Upper lobe of right lung (tissue), 1 donor: ENCODE data around the gene DTNB. TPM values are rescaled to one million over a fixed set of nuclear protein-coding genes. Genes with fewer than 3 reads are reported as not detected.
"Not testable (repeated sequence)": the region's sequence is repeated elsewhere in the genome, so short reads cannot be mapped to it uniquely, and the experiment has no call there.

Source experiments
- ATAC-seq: fragments of 200-7000 bp; cut with Tn5 transposase; one replicate; pipeline ENCODE4 v1.9.1; 2020; ENCODE audit warnings: mild to moderate bottlenecking, moderate library complexity
- DNase-seq: peaks from one replicate; pipeline ENCODE4 v3.0.0-alpha.2; 2020
- H3K27ac ChIP-seq: fragments of 200-600 bp; one replicate; pipeline ENCODE4 v1.8.0; 2022
- H3K27me3 ChIP-seq: fragments of 200-600 bp; one replicate; pipeline ENCODE4 v1.8.0; 2022; ENCODE audit warnings: mild to moderate bottlenecking
- H3K36me3 ChIP-seq: fragments of 200-600 bp; one replicate; pipeline ENCODE4 v1.8.0; 2022
- H3K4me1 ChIP-seq: fragments of 200-600 bp; one replicate; pipeline ENCODE4 v1.8.0; 2022
- H3K4me3 ChIP-seq: fragments of 200-600 bp; one replicate; pipeline ENCODE4 v1.8.0; 2022; ENCODE audit warnings: mild to moderate bottlenecking
- H3K9me3 ChIP-seq: fragments of 200-600 bp; one replicate; pipeline ENCODE4 v1.8.0; 2022
- CTCF ChIP-seq: fragments of 200-600 bp; IDR thresholded peaks from one replicate; pipeline ENCODE4 v1.8.0; 2022; ENCODE audit warnings: antibody characterized with exemption
- intact Hi-C: fragments of 100-400 bp; cut with DNase I; formaldehyde crosslinking; loops from one replicate; pipeline ENCODE4 v1.11.0; 2022
- total RNA-seq: library from RNA; stranded (reverse); fragmentation: NEBNext Ultra II Directional; extraction: Animal tissue kit (Norgen Biotek cat#: 25700); gene quantifications from one replicate; pipeline ENCODE4 v1.2.1, GENCODE V29; 2021
- donor health status: DM: no; HTN: yes; CAD: no; lungs with severe emphysema.

The DTNB gene
- total RNA-seq, 1 donor from 2014 or later: 18.1 TPM

DNA sequence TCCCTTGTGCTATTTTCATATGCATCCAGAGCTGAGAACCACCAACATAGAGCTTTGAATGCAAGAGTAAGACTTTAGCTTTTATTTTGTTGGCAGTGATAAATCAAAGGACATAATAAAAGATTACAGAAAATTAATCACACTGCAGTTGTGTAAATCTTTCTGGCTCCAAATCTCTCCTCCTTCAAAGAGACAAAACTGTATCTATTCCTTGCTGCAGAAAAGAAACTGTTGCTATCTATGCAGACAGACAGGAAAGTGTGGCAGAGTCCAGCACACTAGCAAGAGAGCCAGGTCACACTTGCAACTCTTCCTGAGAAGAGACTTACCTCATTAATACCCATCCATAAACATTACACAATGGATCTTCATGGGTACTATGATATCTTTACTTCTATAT is 57.5 kb downstream of the DTNB start:
- Histone ChIP-seq H3K27me3 (no peaks in the 10 kb centered on the region), H3K4me3 (no peak overlapping the region), H3K9me3 (no peaks in the 10 kb centered on the region), H3K27ac (no peak overlapping the region), H3K36me3 (no peaks in the 10 kb centered on the region), H3K4me1 (no peaks in the 10 kb centered on the region)
- intact Hi-C loops: no loop called here
- DNase-seq (no peak), ATAC-seq (no peak)
- TF ChIP-seq CTCF: no peak

DNA sequence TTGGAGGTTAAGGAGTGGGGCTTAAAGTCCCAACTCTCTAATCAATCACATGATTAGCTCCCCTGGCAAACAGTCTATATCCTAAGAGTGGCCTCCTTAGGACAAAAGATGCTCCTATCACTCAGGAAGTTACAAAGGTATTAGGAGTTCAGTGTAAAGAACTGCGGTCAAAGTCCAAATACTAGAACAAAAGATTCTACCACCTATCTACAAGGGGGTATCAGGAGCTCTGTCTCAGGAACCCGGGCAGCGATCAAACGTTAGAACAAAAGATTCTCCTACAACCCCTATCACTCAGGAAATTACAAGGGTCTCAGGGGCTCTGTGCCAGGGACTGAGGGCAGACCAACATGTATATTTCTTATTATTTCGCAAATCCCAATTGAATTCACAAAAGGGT is 58.0 kb downstream of the DTNB start:
- Histone ChIP-seq H3K4me1 (no peaks in the 10 kb centered on the region), H3K4me3 (no peak overlapping the region), H3K27me3 (no peaks in the 10 kb centered on the region), H3K9me3 (no peaks in the 10 kb centered on the region), H3K36me3 (no peaks in the 10 kb centered on the region), H3K27ac (no peak overlapping the region)
- no peak for TF ChIP-seq CTCF
- ATAC-seq: no peak
- intact Hi-C loops: no loop called here
- DNase-seq: no peak

GRCh38 chr2:25614711-25615110 is 58.7 kb downstream of the DTNB start:
- H3K4me3 ChIP-seq: no peak overlapping the region
- intact Hi-C loops: no loop called here
- no peaks in the 10 kb centered on the region for H3K4me1 ChIP-seq
- H3K9me3 ChIP-seq: no peaks in the 10 kb centered on the region
- ATAC-seq: no peak
- TF ChIP-seq CTCF: no peak
- H3K36me3 ChIP-seq: no peaks in the 10 kb centered on the region
- no peaks in the 10 kb centered on the region for H3K27me3 ChIP-seq
- no peak overlapping the region for H3K27ac ChIP-seq
- no peak for DNase-seq

DNA sequence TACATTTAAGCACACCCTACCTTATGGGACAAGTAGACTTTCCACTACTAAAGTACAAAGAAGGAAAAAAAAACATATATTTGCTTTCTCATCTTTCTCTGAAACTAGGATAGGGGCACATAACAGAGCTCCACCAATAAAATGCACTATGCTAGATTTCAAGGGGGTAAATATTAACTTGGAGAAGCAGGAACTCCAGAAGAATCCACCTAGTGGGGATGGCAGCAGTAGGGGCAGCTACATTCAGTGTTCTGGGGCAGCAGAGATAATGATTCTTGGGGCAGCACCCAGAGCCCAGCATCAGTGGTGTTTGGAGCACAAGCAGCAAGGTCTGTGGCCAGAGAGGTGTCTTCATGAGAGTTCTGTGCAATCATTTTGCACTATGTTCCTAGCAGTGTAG is 64.7 kb downstream of the DTNB start:
- no peak for TF ChIP-seq CTCF
- Histone ChIP-seq H3K4me3 (no peak overlapping the region), H3K27ac (no peak overlapping the region), H3K27me3 (no peaks in the 10 kb centered on the region), H3K4me1 (no peaks in the 10 kb centered on the region), H3K9me3 (no peaks in the 10 kb centered on the region), H3K36me3 (no peaks in the 10 kb centered on the region)
- DNase-seq (no peak), ATAC-seq (no peak)
- intact Hi-C loops: no loop called here

GRCh38 chr2:25606892-25607291 is 66.5 kb downstream of the DTNB start:
- H3K4me1 ChIP-seq: no peaks in the 10 kb centered on the region
- no peaks in the 10 kb centered on the region for H3K27me3 ChIP-seq
- no peak overlapping the region for H3K4me3 ChIP-seq
- no peak for DNase-seq
- H3K27ac ChIP-seq: no peak overlapping the region
- intact Hi-C loops: no loop called here
- TF ChIP-seq CTCF: peak; percentile 61
- H3K36me3 ChIP-seq: no peaks in the 10 kb centered on the region
- no peaks in the 10 kb centered on the region for H3K9me3 ChIP-seq
- ATAC-seq: peak; percentile 52

DNA sequence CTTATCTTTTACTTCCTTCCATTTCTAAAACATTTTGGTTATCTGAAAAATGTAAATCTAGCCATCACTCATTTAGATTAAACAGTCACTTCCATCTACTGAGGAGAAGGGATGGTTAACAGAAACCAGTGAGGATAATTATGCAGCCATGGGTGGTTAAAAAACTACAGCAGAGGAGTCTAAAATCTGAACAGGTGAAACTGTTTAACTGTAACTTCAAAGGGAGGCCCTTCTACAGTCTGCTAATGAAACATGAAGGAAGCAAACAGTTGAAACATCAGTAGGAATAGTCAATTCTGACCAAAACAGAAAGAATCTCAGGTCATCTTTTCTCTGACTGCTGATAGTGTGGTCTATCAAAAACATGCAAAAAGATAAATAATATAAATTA is 71.0 kb downstream of the DTNB start:
- no peak for ATAC-seq

DNA sequence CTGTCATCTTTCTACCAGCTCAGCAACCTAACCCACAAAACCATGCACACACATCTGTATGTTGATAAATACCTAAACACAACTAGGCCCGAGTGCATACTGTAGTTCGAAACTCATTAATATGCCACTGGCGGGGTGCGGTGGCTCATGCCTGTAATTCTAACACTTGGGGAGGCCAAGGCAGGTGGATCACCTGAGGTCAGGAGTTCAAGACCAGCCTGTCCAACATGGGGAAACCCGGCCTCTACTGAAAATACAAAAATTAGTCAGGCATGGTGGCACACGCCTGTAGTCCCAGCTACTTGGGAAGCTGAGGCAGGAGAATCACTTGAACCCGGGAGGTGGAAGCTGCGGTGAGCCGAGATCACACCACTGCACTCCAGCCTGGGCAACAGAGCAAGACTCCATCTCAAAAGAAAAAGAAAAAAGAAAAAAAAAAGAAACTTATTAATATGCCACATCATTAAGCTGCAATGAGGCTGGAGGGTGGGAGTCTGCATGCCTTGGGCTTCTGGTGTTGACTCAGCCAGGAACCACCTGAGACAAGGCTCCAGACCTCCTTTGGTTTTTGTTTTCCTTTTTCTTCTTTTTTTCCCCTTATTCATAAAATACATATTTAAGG is 71.6 kb downstream of the DTNB start:
- intact Hi-C loops, H3K4me3 ChIP-seq, DNase-seq, H3K27ac ChIP-seq, H3K4me1 ChIP-seq, H3K27me3 ChIP-seq, ATAC-seq, H3K9me3 ChIP-seq, H3K36me3 ChIP-seq: not testable (repeated sequence)

More for the DNA sequence above, 71.0 kb downstream of the DTNB start:
- Histone ChIP-seq H3K4me3 (no peak overlapping the region), H3K9me3 (no peaks in the 10 kb centered on the region), H3K4me1 (no peaks in the 10 kb centered on the region), H3K36me3 (no peaks in the 10 kb centered on the region), H3K27ac (no peak overlapping the region), H3K27me3 (no peaks in the 10 kb centered on the region)
- TF ChIP-seq CTCF: no peak
- intact Hi-C loops: no loop called here
- DNase-seq: no peak
